Measurements from ENCODE around the gene RPS29. TPM values are rescaled to one million over a fixed set of nuclear protein-coding genes. Genes with fewer than 3 reads are reported as not detected.

The RPS29 gene
- total and polyA plus RNA-seq, 9 of the 15 experiments (the other 6 are each of a cell fraction or from before 2014, with no cell fraction given): 1,545 to 5,012 (median 2,448) TPM

DNA sequence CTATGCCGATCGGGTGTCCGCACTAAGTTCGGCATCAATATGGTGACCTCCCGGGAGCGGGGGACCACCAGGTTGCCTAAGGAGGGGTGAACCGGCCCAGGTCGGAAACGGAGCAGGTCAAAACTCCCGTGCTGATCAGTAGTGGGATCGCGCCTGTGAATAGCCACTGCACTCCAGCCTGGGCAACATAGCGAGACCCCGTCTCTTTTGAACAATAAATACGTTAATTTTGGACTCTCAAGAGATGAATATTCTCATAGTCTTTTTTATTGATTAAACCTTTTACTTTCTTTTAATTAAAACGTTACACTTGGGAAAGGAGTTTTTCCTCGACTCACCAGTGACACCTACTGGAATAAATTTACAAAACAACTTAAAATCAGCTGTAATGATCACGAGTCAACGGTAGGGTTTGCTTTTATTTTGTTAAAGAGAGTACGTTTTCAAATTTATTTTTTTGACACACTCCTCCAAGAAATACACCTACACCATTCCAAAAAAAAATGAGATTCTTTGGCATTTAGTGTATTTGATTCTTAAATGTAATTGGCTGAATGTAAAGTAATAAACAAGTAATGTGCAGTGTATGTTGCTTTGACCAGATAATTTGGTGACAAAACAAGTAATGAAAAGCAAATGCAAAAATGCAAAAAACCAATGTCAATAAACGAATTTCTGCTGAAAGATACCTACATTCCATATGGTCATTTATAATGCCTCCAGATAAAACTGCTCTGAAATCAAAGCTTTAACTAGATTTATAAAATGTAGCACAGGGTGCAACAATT lies 687 bp upstream of the RPS29 start (continued):
- TF ChIP-seq ZNF592 (IDR thresholded peaks at IDR 0.05) (0 out of 2 replicates have a peak, but pooled peaks have one; percentile 17), SP1 (CRISPR knock-in tag; IDR thresholded peaks at IDR 0.05) (peak; percentile 48), STAT5B (CRISPR knock-in tag; IDR thresholded peaks at IDR 0.05) (no peak), DLX4 (CRISPR knock-in tag; IDR thresholded peaks at IDR 0.05) (no peak), YBX1 (IDR thresholded peaks at IDR 0.05) (no peak), NR3C1 (CRISPR knock-in tag; IDR thresholded peaks at IDR 0.05) (no peak), MED1 (CRISPR knock-in tag; IDR thresholded peaks at IDR 0.05; ENCODE audit: borderline replicate concordance) (no peak), WHSC1 (IDR thresholded peaks at IDR 0.05; ENCODE audit: low read length) (no peak), THRAP3 (IDR thresholded peaks at IDR 0.05; ENCODE audit: borderline replicate concordance) (no peak), SAFB (IDR thresholded peaks at IDR 0.05; ENCODE audit: borderline replicate concordance, low read depth, low read length) (no peak), HDAC6 (IDR thresholded peaks at IDR 0.05; ENCODE audit: low read depth, low read length) (no peak)
- TF ChIP-seq, protein P1, sequence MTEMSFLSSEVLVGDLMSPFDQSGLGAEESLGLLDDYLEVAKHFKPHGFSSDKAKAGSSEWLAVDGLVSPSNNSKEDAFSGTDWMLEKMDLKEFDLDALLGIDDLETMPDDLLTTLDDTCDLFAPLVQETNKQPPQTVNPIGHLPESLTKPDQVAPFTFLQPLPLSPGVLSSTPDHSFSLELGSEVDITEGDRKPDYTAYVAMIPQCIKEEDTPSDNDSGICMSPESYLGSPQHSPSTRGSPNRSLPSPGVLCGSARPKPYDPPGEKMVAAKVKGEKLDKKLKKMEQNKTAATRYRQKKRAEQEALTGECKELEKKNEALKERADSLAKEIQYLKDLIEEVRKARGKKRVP (CRISPR knock-in tag; IDR thresholded peaks at IDR 0.05): no peak
- TF ChIP-seq, protein P2, sequence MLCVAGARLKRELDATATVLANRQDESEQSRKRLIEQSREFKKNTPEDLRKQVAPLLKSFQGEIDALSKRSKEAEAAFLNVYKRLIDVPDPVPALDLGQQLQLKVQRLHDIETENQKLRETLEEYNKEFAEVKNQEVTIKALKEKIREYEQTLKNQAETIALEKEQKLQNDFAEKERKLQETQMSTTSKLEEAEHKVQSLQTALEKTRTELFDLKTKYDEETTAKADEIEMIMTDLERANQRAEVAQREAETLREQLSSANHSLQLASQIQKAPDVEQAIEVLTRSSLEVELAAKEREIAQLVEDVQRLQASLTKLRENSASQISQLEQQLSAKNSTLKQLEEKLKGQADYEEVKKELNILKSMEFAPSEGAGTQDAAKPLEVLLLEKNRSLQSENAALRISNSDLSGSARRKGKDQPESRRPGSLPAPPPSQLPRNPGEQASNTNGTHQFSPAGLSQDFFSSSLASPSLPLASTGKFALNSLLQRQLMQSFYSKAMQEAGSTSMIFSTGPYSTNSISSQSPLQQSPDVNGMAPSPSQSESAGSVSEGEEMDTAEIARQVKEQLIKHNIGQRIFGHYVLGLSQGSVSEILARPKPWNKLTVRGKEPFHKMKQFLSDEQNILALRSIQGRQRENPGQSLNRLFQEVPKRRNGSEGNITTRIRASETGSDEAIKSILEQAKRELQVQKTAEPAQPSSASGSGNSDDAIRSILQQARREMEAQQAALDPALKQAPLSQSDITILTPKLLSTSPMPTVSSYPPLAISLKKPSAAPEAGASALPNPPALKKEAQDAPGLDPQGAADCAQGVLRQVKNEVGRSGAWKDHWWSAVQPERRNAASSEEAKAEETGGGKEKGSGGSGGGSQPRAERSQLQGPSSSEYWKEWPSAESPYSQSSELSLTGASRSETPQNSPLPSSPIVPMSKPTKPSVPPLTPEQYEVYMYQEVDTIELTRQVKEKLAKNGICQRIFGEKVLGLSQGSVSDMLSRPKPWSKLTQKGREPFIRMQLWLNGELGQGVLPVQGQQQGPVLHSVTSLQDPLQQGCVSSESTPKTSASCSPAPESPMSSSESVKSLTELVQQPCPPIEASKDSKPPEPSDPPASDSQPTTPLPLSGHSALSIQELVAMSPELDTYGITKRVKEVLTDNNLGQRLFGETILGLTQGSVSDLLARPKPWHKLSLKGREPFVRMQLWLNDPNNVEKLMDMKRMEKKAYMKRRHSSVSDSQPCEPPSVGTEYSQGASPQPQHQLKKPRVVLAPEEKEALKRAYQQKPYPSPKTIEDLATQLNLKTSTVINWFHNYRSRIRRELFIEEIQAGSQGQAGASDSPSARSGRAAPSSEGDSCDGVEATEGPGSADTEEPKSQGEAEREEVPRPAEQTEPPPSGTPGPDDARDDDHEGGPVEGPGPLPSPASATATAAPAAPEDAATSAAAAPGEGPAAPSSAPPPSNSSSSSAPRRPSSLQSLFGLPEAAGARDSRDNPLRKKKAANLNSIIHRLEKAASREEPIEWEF (CRISPR knock-in tag; IDR thresholded peaks at IDR 0.05): no peak
- TF ChIP-seq, protein P3, sequence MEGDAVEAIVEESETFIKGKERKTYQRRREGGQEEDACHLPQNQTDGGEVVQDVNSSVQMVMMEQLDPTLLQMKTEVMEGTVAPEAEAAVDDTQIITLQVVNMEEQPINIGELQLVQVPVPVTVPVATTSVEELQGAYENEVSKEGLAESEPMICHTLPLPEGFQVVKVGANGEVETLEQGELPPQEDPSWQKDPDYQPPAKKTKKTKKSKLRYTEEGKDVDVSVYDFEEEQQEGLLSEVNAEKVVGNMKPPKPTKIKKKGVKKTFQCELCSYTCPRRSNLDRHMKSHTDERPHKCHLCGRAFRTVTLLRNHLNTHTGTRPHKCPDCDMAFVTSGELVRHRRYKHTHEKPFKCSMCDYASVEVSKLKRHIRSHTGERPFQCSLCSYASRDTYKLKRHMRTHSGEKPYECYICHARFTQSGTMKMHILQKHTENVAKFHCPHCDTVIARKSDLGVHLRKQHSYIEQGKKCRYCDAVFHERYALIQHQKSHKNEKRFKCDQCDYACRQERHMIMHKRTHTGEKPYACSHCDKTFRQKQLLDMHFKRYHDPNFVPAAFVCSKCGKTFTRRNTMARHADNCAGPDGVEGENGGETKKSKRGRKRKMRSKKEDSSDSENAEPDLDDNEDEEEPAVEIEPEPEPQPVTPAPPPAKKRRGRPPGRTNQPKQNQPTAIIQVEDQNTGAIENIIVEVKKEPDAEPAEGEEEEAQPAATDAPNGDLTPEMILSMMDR (IDR thresholded peaks at IDR 0.05 in 2 of 3, conservative IDR thresholded peaks at IDR 0.05 in 1 of 3; ENCODE audit: insufficient read depth in 2 of 3, low read depth in 1 of 3, low read length in 3 of 3): peak; percentile 55 to 99 (median 95)
